Bronchial epithelial cell (primary cell): ENCODE measurements around the gene DPF3. TPM values are rescaled to one million over a fixed set of nuclear protein-coding genes. Genes with fewer than 3 reads are reported as not detected.

Experiments
- DNase-seq: peaks from one replicate; pipeline ENCODE4 v3.0.0-alpha.2; 2010; ENCODE audit warnings: low read depth
- FAIRE-seq: peaks from 2 replicates; lab custom pipeline; 2011; peaks lifted over from hg19 to GRCh38; lab: Jason Lieb, UNC
- H3K27me3 ChIP-seq: 2 replicates; pipeline ENCODE4 v1.5.1; 2011; ENCODE audit warnings: low read length; ENCODE audit not compliant: control insufficient read depth, insufficient read depth
- H3K36me3 ChIP-seq: 2 replicates; pipeline ENCODE4 v1.5.1; 2011; ENCODE audit warnings: low read length; ENCODE audit not compliant: control insufficient read depth, insufficient read depth
- H3K4me3 ChIP-seq: 2 replicates; pipeline ENCODE4 v1.5.1; 2011; ENCODE audit warnings: mild to moderate bottlenecking, low read depth, low read length, control low read depth
- CTCF ChIP-seq: IDR thresholded peaks from 2 replicates; pipeline ENCODE4 v1.5.1; 2011; ENCODE audit warnings: mild to moderate bottlenecking, moderate library complexity, low read length, control low read depth, inconsistent platforms; ENCODE audit not compliant: insufficient read depth, severe bottlenecking
- total RNA-seq: library from RNA; depleted of rRNA; stranded (reverse); fragments of >200 nt; gene quantifications from 2 replicates; pipeline ENCODE4 v1.2.1, GENCODE V29; 2014

DPF3 gene
- total RNA-seq, 1 donor from 2014 or later, result not detected

- Histone ChIP-seq H3K27me3 (peaks cover 2% of the 10 kb centered on the region), H3K4me3 (no peak overlapping the region), H3K36me3 (no peaks in the 10 kb centered on the region)
- DNase-seq (peak; percentile 25), FAIRE-seq (no peak)
- no peak for TF ChIP-seq CTCF
These were observed 194.0 kb downstream of the DPF3 start for GRCh38 chr14:72699852-72700257.

- no peak overlapping the region for H3K4me3 ChIP-seq
- no peak for FAIRE-seq
- H3K36me3 ChIP-seq, result no peaks in the 10 kb centered on the region
- DNase-seq, result no peak
- H3K27me3 ChIP-seq, result peaks cover 2% of the 10 kb centered on the region
- TF ChIP-seq CTCF, result no peak
These were observed 194.5 kb downstream of the DPF3 start for GRCh38 chr14:72699443-72699842.

GRCh38 chr14:72692696-72693095, 201.2 kb downstream of the DPF3 start:
- no peak for TF ChIP-seq CTCF
- Histone ChIP-seq H3K4me3 (no peak overlapping the region), H3K36me3 (no peaks in the 10 kb centered on the region), H3K27me3 (no peaks in the 10 kb centered on the region)
- no peak for FAIRE-seq
- peak; percentile 25 for DNase-seq

GRCh38 chr14:72690324-72690723, 203.6 kb downstream of the DPF3 start:
- H3K27me3 ChIP-seq, result no peaks in the 10 kb centered on the region
- H3K4me3 ChIP-seq, result no peak overlapping the region
- TF ChIP-seq CTCF, result no peak
- H3K36me3 ChIP-seq, result no peaks in the 10 kb centered on the region
- no peak for DNase-seq
- FAIRE-seq, result peak; percentile 95

GRCh38 chr14:72688990-72689671, 204.8 kb downstream of the DPF3 start:
- DNase-seq (no peak), FAIRE-seq (no peak)
- Histone ChIP-seq H3K4me3 (no peak overlapping the region), H3K36me3 (no peaks in the 10 kb centered on the region), H3K27me3 (no peaks in the 10 kb centered on the region)
- TF ChIP-seq CTCF, result no peak

GRCh38 chr14:72686832-72687231, 207.1 kb downstream of the DPF3 start:
- Histone ChIP-seq H3K36me3 (no peaks in the 10 kb centered on the region), H3K27me3 (no peaks in the 10 kb centered on the region), H3K4me3 (no peak overlapping the region)
- FAIRE-seq, result no peak
- no peak for DNase-seq
- TF ChIP-seq CTCF, result no peak
